BJ (cell line): ENCODE data around the gene CLASP1. TPM values are rescaled to one million over a fixed set of nuclear protein-coding genes. Genes with fewer than 3 reads are reported as not detected.
"Not testable (repeated sequence)": the region's sequence is repeated elsewhere in the genome, so short reads cannot be mapped to it uniquely, and the experiment has no call there.

Experiments used
- CTCF ChIA-PET: fragments of 350-600 bp; formaldehyde crosslinking; extraction: SDS; loops from one replicate; lab custom pipeline; 2021; ENCODE audit warnings: antibody characterized with exemption, inconsistent platforms; lab: Yijun Ruan, JAX
- POLR2A ChIA-PET: fragments of 300-600 bp; sonication (Branson Sonifier 250); formaldehyde crosslinking; extraction: SDS; loops from one replicate; lab custom pipeline; 2021; ENCODE audit warnings: antibody characterized with exemption; lab: Charles Lee
- DNase-seq: peaks from one replicate; pipeline ENCODE4 v3.0.0-alpha.2; 2011; ENCODE audit warnings: low read depth
- H3K27me3 ChIP-seq: 2 replicates; pipeline ENCODE4 v1.6.0; 2011; ENCODE audit warnings: low read length; ENCODE audit not compliant: control insufficient read depth, insufficient read depth
- H3K36me3 ChIP-seq: 2 replicates; pipeline ENCODE4 v1.5.1; 2011; ENCODE audit warnings: low read length; ENCODE audit not compliant: control insufficient read depth, insufficient read depth
- H3K4me3 ChIP-seq: 2 replicates; pipeline ENCODE4 v1.5.1; 2011; ENCODE audit warnings: low read depth, mild to moderate bottlenecking, control low read depth, low read length
- CTCF ChIP-seq: IDR thresholded peaks from 2 replicates; pipeline ENCODE4 v1.5.1; 2011; ENCODE audit warnings: low read depth, mild to moderate bottlenecking, control low read depth, inconsistent platforms, low read length, moderate library complexity; ENCODE audit not compliant: insufficient read depth
- polyA plus RNA-seq: library from polyadenylated mRNA; depleted of rRNA; stranded (reverse); fragments of >200 nt; gene quantifications from 2 replicates; pipeline ENCODE4 v1.2.3, GENCODE V29; 2011

CLASP1 gene
- polyA plus RNA-seq, 1 experiment: 7.1 TPM

- DNase-seq: no peak
- CTCF ChIA-PET: interaction anchor here (0.7 to 2.0 kb wide), 2 partner anchors 44 to 49 kb away, joined by 3 to 4 read pairs; no protein-coding TSS in a partner anchor
- no peak overlapping the region for H3K4me3 ChIP-seq
- H3K27me3 ChIP-seq: no peaks in the 10 kb centered on the region
- no peak for TF ChIP-seq CTCF
- POLR2A ChIA-PET: no interaction called here
- no peaks in the 10 kb centered on the region for H3K36me3 ChIP-seq
These were observed 4.5 kb downstream of the CLASP1 start for GRCh38 chr2:121644715-121645114.

GRCh38 chr2:121643877-121644276 lies 5.4 kb downstream of the CLASP1 start:
- DNase-seq: no peak
- ChIA-PET POLR2A (no interaction called here), CTCF (interaction anchor here (0.7 to 0.9 kb wide), 2 partner anchors 9 to 43 kb away, joined by 3 to 4 read pairs; no protein-coding TSS in a partner anchor)
- Histone ChIP-seq H3K36me3 (no peaks in the 10 kb centered on the region), H3K4me3 (no peak overlapping the region), H3K27me3 (no peaks in the 10 kb centered on the region)
- no peak for TF ChIP-seq CTCF

- no peak for DNase-seq
- H3K27me3 ChIP-seq: no peaks in the 10 kb centered on the region
- H3K36me3 ChIP-seq: no peaks in the 10 kb centered on the region
- ChIA-PET POLR2A (interaction anchor here (0.6 to 0.7 kb wide), 2 partner anchors 110 to 215 kb away, joined by 3 to 5 read pairs; partner anchors contain the start of gene RNU4ATAC), CTCF (no interaction called here)
- no peak overlapping the region for H3K4me3 ChIP-seq
- no peak for TF ChIP-seq CTCF
These were observed 8.6 kb downstream of the CLASP1 start for GRCh38 chr2:121640380-121641316.

GRCh38 chr2:121639846-121640245 lies 9.4 kb downstream of the CLASP1 start:
- CTCF ChIA-PET, H3K36me3 ChIP-seq, DNase-seq, POLR2A ChIA-PET, H3K4me3 ChIP-seq, H3K27me3 ChIP-seq: not testable (repeated sequence)

- TF ChIP-seq CTCF: no peak
- no peaks in the 10 kb centered on the region for H3K27me3 ChIP-seq
- CTCF ChIA-PET: no interaction called here
These were observed 10.9 kb downstream of the CLASP1 start for GRCh38 chr2:121638333-121638732.

More at GRCh38 chr2:121638333-121638732, 10.9 kb downstream of the CLASP1 start:
- DNase-seq: no peak
- no peaks in the 10 kb centered on the region for H3K36me3 ChIP-seq
- no peak overlapping the region for H3K4me3 ChIP-seq
- POLR2A ChIA-PET: no interaction called here
